OCI-LY7 (cell line): Measurements from ENCODE around the gene RPRD1B. TPM values are rescaled to one million over a fixed set of nuclear protein-coding genes. Genes with fewer than 3 reads are reported as not detected.

ENCODE experiments used
- BruUV-seq: library from RNA; stranded (reverse); fragments of 400-500 nt; replicated peaks from 2 replicates; lab custom pipeline; 2021; lab: Mats Ljungman, UMichigan
- CTCF ChIA-PET: fragments of 300-600 bp; sonication (Branson Sonifier 250); formaldehyde crosslinking; loops from one replicate; lab custom pipeline; 2022; ENCODE audit warnings: antibody characterized with exemption; ENCODE audit not compliant: unreplicated experiment; lab: Charles Lee
- POLR2A ChIA-PET: fragments of 300-600 bp; sonication (Branson Sonifier 250); formaldehyde crosslinking; loops from one replicate; lab custom pipeline; 2022; ENCODE audit warnings: antibody characterized with exemption; lab: Charles Lee
- DNase-seq: peaks from one replicate; pipeline ENCODE4 v3.0.0-alpha.2; 2015; ENCODE audit warnings: low spot score
- H2AFZ ChIP-seq: fragments of 200-600 bp; sonication (generic), shearing (Covaris generic); 2 replicates; pipeline ENCODE4 v1.6.1; 2014; ENCODE audit warnings: mild to moderate bottlenecking, antibody characterized with exemption, low read length, moderate library complexity
- H3K27ac ChIP-seq: fragments of 200-600 bp; sonication (generic); 2 replicates; pipeline ENCODE4 v1.5.1; 2014; ENCODE audit warnings: mixed run types, low read depth, mild to moderate bottlenecking, moderate library complexity, low read length, inconsistent platforms; ENCODE audit not compliant: poor library complexity, severe bottlenecking
- H3K36me3 ChIP-seq: fragments of 200-600 bp; sonication (generic); 2 replicates; pipeline ENCODE4 v1.6.1; 2014; ENCODE audit warnings: mild to moderate bottlenecking, antibody characterized with exemption, low read length, moderate library complexity, mixed read lengths; ENCODE audit not compliant: insufficient read depth
- H3K4me1 ChIP-seq: fragments of 200-600 bp; sonication (generic); 2 replicates; pipeline ENCODE4 v1.5.1; 2014; ENCODE audit warnings: mild to moderate bottlenecking, low read length; ENCODE audit not compliant: insufficient read depth, poor library complexity, severe bottlenecking
- H3K4me2 ChIP-seq: fragments of 200-600 bp; sonication (generic); 2 replicates; pipeline ENCODE4 v1.6.1; 2014; ENCODE audit warnings: mild to moderate bottlenecking, low read length
- H3K4me3 ChIP-seq: fragments of 200-600 bp; sonication (generic); 2 replicates; pipeline ENCODE4 v1.5.1; 2014; ENCODE audit warnings: mild to moderate bottlenecking, low read depth, low read length; ENCODE audit not compliant: poor library complexity, severe bottlenecking
- H3K79me2 ChIP-seq: fragments of 200-600 bp; sonication (generic); 2 replicates; pipeline ENCODE4 v1.6.1; 2016; ENCODE audit warnings: low read depth, mild to moderate bottlenecking, low read length, moderate library complexity, mixed read lengths; ENCODE audit not compliant: insufficient read depth
- H3K9me2 ChIP-seq: fragments of 200-600 bp; sonication (generic); 2 replicates; pipeline ENCODE4 v1.6.1; 2016; ENCODE audit warnings: mild to moderate bottlenecking, low read length, mixed read lengths; ENCODE audit not compliant: insufficient read depth
- H3K9me3 ChIP-seq: fragments of 200-600 bp; sonication (generic); 2 replicates; pipeline ENCODE4 v1.6.1; 2014; ENCODE audit warnings: mild to moderate bottlenecking, mixed run types, low read length, mixed read lengths
- H4K20me1 ChIP-seq: fragments of 200-600 bp; sonication (generic); 2 replicates; pipeline ENCODE4 v1.6.1; 2014; ENCODE audit warnings: mild to moderate bottlenecking, antibody characterized with exemption, low read length, moderate library complexity, mixed read lengths; ENCODE audit not compliant: insufficient read depth
- EZH2phosphoT487 ChIP-seq: fragments of 200-600 bp; sonication (generic); IDR thresholded peaks from 2 replicates; pipeline ENCODE4 v1.6.1; 2018; ENCODE audit warnings: low read depth, borderline replicate concordance, mild to moderate bottlenecking, mixed run types, antibody characterized with exemption, low read length, moderate library complexity, mixed read lengths
- intact Hi-C: fragments of 100-400 bp; cut with micrococcal nuclease; formaldehyde crosslinking; loops from one replicate; pipeline ENCODE4 v1.10.0; 2022; ENCODE audit not compliant: unreplicated experiment
- total RNA-seq, 2 experiments: library from RNA; depleted of rRNA in 1 of 2; stranded (reverse); fragments of >200 nt in 1 of 2; shearing (Covaris generic) in 1 of 2; gene quantifications; 2 replicates each; pipeline ENCODE4 v1.2.3, GENCODE V29; 2014 to 2022
- TF ChIP-seq, protein P1 (sequence below): fragments of 200-600 bp; sonication (generic); conservative IDR thresholded peaks from 2 replicates; pipeline ENCODE4 v1.5.1; 2014; ENCODE audit warnings: mild to moderate bottlenecking, antibody characterized with exemption, low read length, moderate library complexity, mixed read lengths

RPRD1B gene
- total RNA-seq, 2 experiments from 2014 or later: 45.6 to 67.9 TPM

DNA sequence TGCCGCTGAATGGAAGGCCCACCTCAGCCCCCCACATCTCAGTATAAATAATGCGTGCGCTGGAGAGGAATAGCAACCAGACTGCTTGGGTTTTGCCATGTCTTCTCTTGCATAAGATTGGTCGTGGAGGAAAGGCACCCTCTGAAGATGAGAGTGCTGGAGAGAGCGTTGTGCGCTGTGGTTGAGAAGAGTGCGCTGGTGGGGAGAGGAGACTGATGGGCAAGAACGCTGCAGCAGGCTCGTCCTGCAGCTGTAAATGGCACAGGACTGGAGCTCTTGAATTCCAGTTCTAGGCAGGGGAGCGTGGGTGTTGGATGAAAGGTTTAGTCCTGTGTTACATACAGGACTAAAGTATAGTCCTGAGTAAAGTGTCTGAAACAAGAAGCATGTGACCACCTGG lies 51.5 kb downstream of the RPRD1B start:
- ChIA-PET POLR2A (no interaction called here), CTCF (no interaction called here)
- no peak for DNase-seq
- Histone ChIP-seq H4K20me1 (0 out of 2 replicates have a peak, but pooled peaks cover 6% of the 10 kb centered on the region), H3K9me3 (no peaks in the 10 kb centered on the region), H3K4me3 (no peak overlapping the region), H3K79me2 (peaks cover 21% of the 10 kb centered on the region), H3K4me2 (no peak overlapping the region), H3K9me2 (no peaks in the 10 kb centered on the region), H3K36me3 (peaks cover 91% of the 10 kb centered on the region), H2AFZ (no peak overlapping the region), H3K27ac (no peak overlapping the region), H3K4me1 (no peaks in the 10 kb centered on the region)
- BruUV-seq: no TSS peak
- intact Hi-C loops: no loop called here
- TF ChIP-seq EZH2phosphoT487: no peak
- TF ChIP-seq, protein P1, sequence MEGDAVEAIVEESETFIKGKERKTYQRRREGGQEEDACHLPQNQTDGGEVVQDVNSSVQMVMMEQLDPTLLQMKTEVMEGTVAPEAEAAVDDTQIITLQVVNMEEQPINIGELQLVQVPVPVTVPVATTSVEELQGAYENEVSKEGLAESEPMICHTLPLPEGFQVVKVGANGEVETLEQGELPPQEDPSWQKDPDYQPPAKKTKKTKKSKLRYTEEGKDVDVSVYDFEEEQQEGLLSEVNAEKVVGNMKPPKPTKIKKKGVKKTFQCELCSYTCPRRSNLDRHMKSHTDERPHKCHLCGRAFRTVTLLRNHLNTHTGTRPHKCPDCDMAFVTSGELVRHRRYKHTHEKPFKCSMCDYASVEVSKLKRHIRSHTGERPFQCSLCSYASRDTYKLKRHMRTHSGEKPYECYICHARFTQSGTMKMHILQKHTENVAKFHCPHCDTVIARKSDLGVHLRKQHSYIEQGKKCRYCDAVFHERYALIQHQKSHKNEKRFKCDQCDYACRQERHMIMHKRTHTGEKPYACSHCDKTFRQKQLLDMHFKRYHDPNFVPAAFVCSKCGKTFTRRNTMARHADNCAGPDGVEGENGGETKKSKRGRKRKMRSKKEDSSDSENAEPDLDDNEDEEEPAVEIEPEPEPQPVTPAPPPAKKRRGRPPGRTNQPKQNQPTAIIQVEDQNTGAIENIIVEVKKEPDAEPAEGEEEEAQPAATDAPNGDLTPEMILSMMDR: no peak

DNA sequence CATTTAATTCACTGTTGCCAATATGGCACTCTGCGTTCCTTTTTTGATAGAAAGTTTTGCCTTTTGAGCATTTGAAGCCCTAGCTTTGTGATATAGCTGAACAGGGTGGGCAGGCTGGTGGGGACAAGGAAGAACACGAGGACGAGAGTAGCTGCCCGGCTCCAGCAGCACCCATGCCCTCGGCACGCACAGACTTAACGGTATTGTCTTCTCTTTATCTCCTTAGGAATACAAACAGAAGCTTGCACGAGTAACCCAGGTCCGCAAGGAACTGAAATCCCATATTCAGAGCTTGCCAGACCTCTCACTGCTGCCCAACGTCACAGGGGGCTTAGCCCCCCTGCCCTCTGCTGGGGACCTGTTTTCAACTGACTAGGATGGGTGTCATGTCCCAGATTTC lies 56.0 kb downstream of the RPRD1B start:
- Histone ChIP-seq H3K4me3 (no peak overlapping the region), H2AFZ (no peak overlapping the region), H3K4me2 (no peak overlapping the region), H3K36me3 (peaks cover 85% of the 10 kb centered on the region), H3K9me2 (no peaks in the 10 kb centered on the region), H3K27ac (no peak overlapping the region), H3K79me2 (no peaks in the 10 kb centered on the region), H3K9me3 (no peaks in the 10 kb centered on the region), H4K20me1 (no peaks in the 10 kb centered on the region), H3K4me1 (peaks cover 28% of the 10 kb centered on the region)
- CTCF ChIA-PET: no interaction called here
- intact Hi-C loops: no loop called here
- DNase-seq: no peak
- TF ChIP-seq, protein P1: no peak
- no peak for TF ChIP-seq EZH2phosphoT487
- no TSS peak for BruUV-seq
- POLR2A ChIA-PET: interaction anchor here (0.5 to 0.7 kb wide), 2 partner anchors 54 to 126 kb away, joined by 3 read pairs; no protein-coding TSS in a partner anchor

DNA sequence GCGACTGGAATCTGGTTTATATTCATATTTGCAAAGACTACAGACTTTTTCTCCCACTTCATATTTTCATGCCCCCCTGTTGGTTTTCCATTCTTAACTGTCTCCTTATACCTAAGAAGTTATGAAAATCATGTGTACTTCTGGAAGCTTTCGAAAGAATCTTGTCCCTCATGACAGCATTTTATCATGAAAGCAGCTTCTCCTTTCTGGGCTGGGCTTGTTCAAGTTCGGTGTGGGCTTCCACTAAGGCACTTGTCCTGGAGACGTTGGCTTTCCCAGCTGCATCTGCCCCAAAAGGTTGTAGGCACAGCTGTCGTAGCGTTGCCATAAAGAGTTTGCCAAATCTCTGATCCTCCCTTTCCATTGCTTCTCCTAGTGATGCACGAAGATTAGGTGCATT lies 56.5 kb downstream of the RPRD1B start:
- peaks cover 79% of the 10 kb centered on the region for H3K36me3 ChIP-seq
- ChIA-PET POLR2A (no interaction called here), CTCF (no interaction called here)
- no peaks in the 10 kb centered on the region for H4K20me1 ChIP-seq
- DNase-seq: no peak
- H3K4me1 ChIP-seq: peaks cover 34% of the 10 kb centered on the region
- no peaks in the 10 kb centered on the region for H3K9me3 ChIP-seq
- no peak overlapping the region for H3K27ac ChIP-seq
- intact Hi-C loops: no loop called here
- no peak overlapping the region for H3K4me2 ChIP-seq
- TF ChIP-seq, protein P1: no peak
- TF ChIP-seq EZH2phosphoT487: no peak
- H3K79me2 ChIP-seq: no peaks in the 10 kb centered on the region
- H3K4me3 ChIP-seq: no peak overlapping the region
- no TSS peak for BruUV-seq
- no peak overlapping the region for H2AFZ ChIP-seq
- no peaks in the 10 kb centered on the region for H3K9me2 ChIP-seq
